ENCODE data around the gene IQGAP2. TPM values are rescaled to one million over a fixed set of nuclear protein-coding genes. Genes with fewer than 3 reads are reported as not detected.

IQGAP2 gene
- total RNA-seq, 1 donor from 2014 or later, result 1.3 TPM

- DNase-seq (ENCODE audit: low read depth), result no peak
- TF ChIP-seq CTCF (conservative IDR thresholded peaks at IDR 0.05; ENCODE audit: low read depth, low read length), result no peak
- H3K4me3 ChIP-seq (ENCODE audit: low read depth, low read length), result no peak overlapping the region
These were observed 26.2 kb upstream of the IQGAP2 start for GRCh38 chr5:76376866-76377230.

DNA sequence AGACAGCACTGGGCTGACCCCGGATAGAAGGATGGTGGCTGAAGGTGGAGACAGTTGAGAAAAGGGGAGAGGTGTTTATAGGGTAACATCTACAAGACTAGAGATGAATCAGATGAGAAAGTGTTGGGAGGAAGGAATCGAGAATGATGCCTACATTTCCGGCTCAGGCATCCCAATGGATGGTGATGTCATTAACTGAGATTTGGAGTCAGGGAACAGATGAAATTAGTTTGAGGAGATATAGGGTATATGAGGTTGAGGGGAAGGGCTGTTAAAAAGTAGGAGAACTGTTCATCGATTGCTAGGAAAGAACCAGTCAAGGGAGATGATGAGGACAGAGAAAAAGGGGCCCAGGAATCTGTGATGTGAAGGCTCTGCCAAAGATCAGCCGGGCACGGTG lies 24.7 kb upstream of the IQGAP2 start:
- TF ChIP-seq CTCF (conservative IDR thresholded peaks at IDR 0.05; ENCODE audit: low read depth, low read length), result no peak
- DNase-seq (ENCODE audit: low read depth), result no peak
- no peak overlapping the region for H3K4me3 ChIP-seq (ENCODE audit: low read depth, low read length)

- no peak for DNase-seq (ENCODE audit: low read depth)
- H3K4me3 ChIP-seq (ENCODE audit: low read depth, low read length), result no peak overlapping the region
- no peak for TF ChIP-seq CTCF (conservative IDR thresholded peaks at IDR 0.05; ENCODE audit: low read depth, low read length)
These were observed 23.8 kb upstream of the IQGAP2 start for GRCh38 chr5:76379316-76379715.

GRCh38 chr5:76379855-76380254 lies 23.2 kb upstream of the IQGAP2 start:
- TF ChIP-seq CTCF (conservative IDR thresholded peaks at IDR 0.05; ENCODE audit: low read depth, low read length), result no peak
- DNase-seq (ENCODE audit: low read depth), result no peak
- H3K4me3 ChIP-seq (ENCODE audit: low read depth, low read length), result no peak overlapping the region

GRCh38 chr5:76380346-76381066 lies 22.6 kb upstream of the IQGAP2 start:
- no peak for TF ChIP-seq CTCF (conservative IDR thresholded peaks at IDR 0.05; ENCODE audit: low read depth, low read length)

DNA sequence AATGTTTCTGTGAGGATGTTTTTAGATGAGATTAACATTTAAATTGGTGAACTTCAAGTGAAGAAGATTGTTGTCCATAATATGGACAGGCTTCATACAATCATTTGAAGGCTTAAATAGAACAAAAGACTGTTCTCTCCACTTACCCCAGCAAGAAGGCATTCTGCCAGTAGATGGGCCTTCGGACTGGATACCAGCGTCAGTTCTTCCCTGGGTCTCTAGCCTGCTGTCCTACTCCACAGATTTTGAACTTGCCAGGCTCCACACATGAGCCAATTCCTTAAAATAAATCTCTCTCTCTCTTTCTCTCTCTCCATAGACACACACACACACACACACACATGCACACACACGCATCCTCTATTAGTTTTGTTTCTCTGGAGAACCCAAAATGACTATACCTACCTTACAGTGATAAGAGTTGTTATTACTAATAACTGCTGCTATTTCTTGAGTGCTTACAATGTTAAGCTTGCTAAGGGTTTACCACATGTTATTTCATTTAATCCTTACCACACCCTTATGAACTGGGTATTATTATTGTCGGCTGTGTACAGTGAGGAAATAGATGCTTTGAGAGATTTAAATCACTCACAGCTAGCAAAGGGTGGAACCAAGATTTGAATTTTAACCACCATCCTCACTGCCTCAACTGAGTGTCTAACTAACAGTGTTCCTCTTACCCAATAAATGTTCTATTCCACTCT lies 19.8 kb upstream of the IQGAP2 start:
- H3K4me3 ChIP-seq (ENCODE audit: low read depth, low read length), result no peak overlapping the region
- no peak for DNase-seq (ENCODE audit: low read depth)
- no peak for TF ChIP-seq CTCF (conservative IDR thresholded peaks at IDR 0.05; ENCODE audit: low read depth, low read length)

More at GRCh38 chr5:76380346-76381066, 22.6 kb upstream of the IQGAP2 start:
- no peak overlapping the region for H3K4me3 ChIP-seq (ENCODE audit: low read depth, low read length)
- no peak for DNase-seq (ENCODE audit: low read depth)
